K562 (cell line): ENCODE measurements around the gene ZBTB22. TPM values are rescaled to one million over a fixed set of nuclear protein-coding genes. Genes with fewer than 3 reads are reported as not detected.

Experiments
- ATF2 ChIP-seq: sonication (generic); formaldehyde crosslinking; IDR thresholded peaks from 2 replicates; pipeline ENCODE4 v1.8.1; 2022; ENCODE audit warnings: missing genetic modification reagents
- CXXC5 ChIP-seq: fragments of 250-450 bp; sonication (Bioruptor Pico); IDR thresholded peaks from 2 replicates; pipeline ENCODE4 v1.8.0; 2022; ENCODE audit warnings: inconsistent platforms, mild to moderate bottlenecking, moderate library complexity
- E2F6 ChIP-seq, 2 experiments: IDR thresholded peaks; 2 replicates each; pipeline ENCODE4 v1.6.1; 2011; ENCODE audit warnings: borderline replicate concordance in 1 of 2, control low read depth in 1 of 2, low read depth in 1 of 2, low read length in 1 of 2, mild to moderate bottlenecking in 1 of 2, mixed read lengths in 1 of 2, moderate library complexity in 1 of 2; ENCODE audit not compliant: insufficient read depth in 1 of 2, insufficient read length in 1 of 2, poor library complexity in 1 of 2, severe bottlenecking in 1 of 2; ENCODE audit errors: extremely low read depth in 1 of 2
- ERF ChIP-seq: fragments of 450-650 bp; formaldehyde crosslinking; IDR thresholded peaks from 2 replicates; pipeline ENCODE4 v1.4.0; 2020; ENCODE audit warnings: mild to moderate bottlenecking, mixed read lengths
- L3MBTL2 ChIP-seq: fragments of 450-650 bp; IDR thresholded peaks from 2 replicates; pipeline ENCODE4 v1.6.1; 2016; ENCODE audit warnings: mild to moderate bottlenecking, moderate library complexity
- MBD1 ChIP-seq: fragments of 250-450 bp; sonication (Bioruptor Pico); IDR thresholded peaks from 2 replicates; pipeline ENCODE4 v1.8.0; 2022; ENCODE audit warnings: inconsistent platforms
- MCM2 ChIP-seq: fragments of 450-650 bp; IDR thresholded peaks from 2 replicates; pipeline ENCODE4 v1.6.1; 2017; ENCODE audit warnings: low read depth, mild to moderate bottlenecking
- MTF1 ChIP-seq: fragments of 250-450 bp; sonication (Bioruptor Pico); IDR thresholded peaks from 2 replicates; pipeline ENCODE4 v1.9.0; 2021; ENCODE audit warnings: moderate library complexity, mild to moderate bottlenecking, inconsistent platforms, borderline replicate concordance
- RUNX1 ChIP-seq: sonication (generic); IDR thresholded peaks from 2 replicates; pipeline ENCODE4 v1.6.1; 2016; ENCODE audit warnings: antibody characterized with exemption, low read depth
- SREBF1 ChIP-seq: fragments of 150-350 bp; IDR thresholded peaks from 2 replicates; pipeline ENCODE4 v1.6.1; 2014; ENCODE audit warnings: antibody characterized with exemption, low read depth, low read length, borderline replicate concordance
- TBL1XR1 ChIP-seq, 2 experiments: IDR thresholded peaks; 2 replicates each; pipeline ENCODE4 v1.6.1; 2012; ENCODE audit warnings: improper control_type of control experiment in 2 of 2, low read length in 2 of 2, mild to moderate bottlenecking in 1 of 2
- U2AF2 ChIP-seq: fragments of 200-400 bp; formaldehyde crosslinking; optimal IDR thresholded peaks from 2 replicates; pipeline ENCODE3; 2017; ENCODE audit warnings: low read depth, mild to moderate bottlenecking, low read length
- ZFX ChIP-seq: sonication (generic); formaldehyde crosslinking; IDR thresholded peaks from 2 replicates; pipeline ENCODE4 v1.8.0; 2022; ENCODE audit warnings: mild to moderate bottlenecking, missing genetic modification reagents, moderate library complexity
- ZNF140 ChIP-seq: fragments of 250-450 bp; sonication (Bioruptor Pico); IDR thresholded peaks from 2 replicates; pipeline ENCODE4 v1.8.0; 2021; ENCODE audit warnings: moderate library complexity, mild to moderate bottlenecking, inconsistent platforms
- ZNF655 ChIP-seq: fragments of 250-450 bp; sonication (Bioruptor Pico); IDR thresholded peaks from 2 replicates; pipeline ENCODE4 v1.5.0; 2021
- ZNF785 ChIP-seq: fragments of 250-450 bp; sonication (Bioruptor Pico); IDR thresholded peaks from 2 replicates; pipeline ENCODE4 v1.4.0; 2020; ENCODE audit warnings: mild to moderate bottlenecking
- polyA plus RNA-seq, 8 experiments: library from polyadenylated mRNA; depleted of rRNA in 4 of 8; stranded (reverse) in 5 of 8; unstranded in 3 of 8; fragments of >200 nt; fragmentation: Nextera tagmentation in 2 of 8; fragmentation: Illumina TruSeq in 1 of 8; extraction: Ambion mirVana in 2 of 8; extraction: Trizol in 1 of 8; gene quantifications; 2 replicates each; pipeline versions ENCODE4 v1.2.1 to v1.2.3, GENCODE V29; 2011 to 2014; ENCODE audit warnings: inconsistent platforms in 1 of 8, missing spikeins in 1 of 8
- total RNA-seq, 7 experiments: library from RNA; depleted of rRNA in 6 of 7; stranded (reverse); fragments of >200 nt in 6 of 7; fragmentation: Illumina TruSeq in 2 of 7; extraction: Trizol in 2 of 7; gene quantifications; 2 replicates each; pipeline versions ENCODE4 v1.2.1 to v1.2.3, GENCODE V29; 2011 to 2021; ENCODE audit warnings: low replicate concordance in 1 of 7
- TF ChIP-seq, protein P1 (sequence below): fragments of 450-650 bp; IDR thresholded peaks from 2 replicates; pipeline ENCODE4 v1.7.1; 2018; ENCODE audit warnings: mild to moderate bottlenecking, low read depth; ENCODE audit not compliant: partially characterized antibody
- TF ChIP-seq, protein P2 (sequence below), 3 experiments: IDR thresholded peaks in 2 of 3; conservative IDR thresholded peaks in 1 of 3; 2 replicates each; pipeline ENCODE4 v1.5.1; 2011 to 2012; ENCODE audit warnings: low read length in 3 of 3, mild to moderate bottlenecking in 3 of 3, control low read depth in 2 of 3, improper control_type of control experiment in 1 of 3, inconsistent platforms in 1 of 3, low read depth in 1 of 3, mixed read lengths in 1 of 3, moderate library complexity in 1 of 3; ENCODE audit not compliant: insufficient read depth in 2 of 3

ZBTB22 gene
- total and polyA plus RNA-seq, 9 of the 15 experiments (the other 6 are each of a cell fraction or from before 2014, with no cell fraction given), result 0.21 to 11.9 (median 7.1) TPM

GRCh38 chr6:33298773-33299236 lies 18.7 kb downstream of the ZBTB22 start, which contains the start of gene RGL2 (continued):
- no peak for TF ChIP-seq ZNF140 (CRISPR knock-in tag)
- TF ChIP-seq ATF2 (CRISPR knock-in tag), result no peak
- TF ChIP-seq ZNF785, result no peak
- TF ChIP-seq RUNX1, result no peak
- TF ChIP-seq, protein P1, sequence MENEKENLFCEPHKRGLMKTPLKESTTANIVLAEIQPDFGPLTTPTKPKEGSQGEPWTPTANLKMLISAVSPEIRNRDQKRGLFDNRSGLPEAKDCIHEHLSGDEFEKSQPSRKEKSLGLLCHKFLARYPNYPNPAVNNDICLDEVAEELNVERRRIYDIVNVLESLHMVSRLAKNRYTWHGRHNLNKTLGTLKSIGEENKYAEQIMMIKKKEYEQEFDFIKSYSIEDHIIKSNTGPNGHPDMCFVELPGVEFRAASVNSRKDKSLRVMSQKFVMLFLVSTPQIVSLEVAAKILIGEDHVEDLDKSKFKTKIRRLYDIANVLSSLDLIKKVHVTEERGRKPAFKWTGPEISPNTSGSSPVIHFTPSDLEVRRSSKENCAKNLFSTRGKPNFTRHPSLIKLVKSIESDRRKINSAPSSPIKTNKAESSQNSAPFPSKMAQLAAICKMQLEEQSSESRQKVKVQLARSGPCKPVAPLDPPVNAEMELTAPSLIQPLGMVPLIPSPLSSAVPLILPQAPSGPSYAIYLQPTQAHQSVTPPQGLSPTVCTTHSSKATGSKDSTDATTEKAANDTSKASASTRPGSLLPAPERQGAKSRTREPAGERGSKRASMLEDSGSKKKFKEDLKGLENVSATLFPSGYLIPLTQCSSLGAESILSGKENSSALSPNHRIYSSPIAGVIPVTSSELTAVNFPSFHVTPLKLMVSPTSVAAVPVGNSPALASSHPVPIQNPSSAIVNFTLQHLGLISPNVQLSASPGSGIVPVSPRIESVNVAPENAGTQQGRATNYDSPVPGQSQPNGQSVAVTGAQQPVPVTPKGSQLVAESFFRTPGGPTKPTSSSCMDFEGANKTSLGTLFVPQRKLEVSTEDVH, result no peak
- TF ChIP-seq ZFX (CRISPR knock-in tag), result no peak; the same call in 1 of the 2 replicates
- TF ChIP-seq E2F6 (IDR thresholded peaks at IDR 0.05; ENCODE audit: borderline replicate concordance in 1 of 2, extremely low read depth in 1 of 2, insufficient read depth in 1 of 2, insufficient read length in 1 of 2, low read depth in 1 of 2, low read length in 1 of 2, poor library complexity in 1 of 2, severe bottlenecking in 1 of 2), result peak in 1 of 2 experiments; percentile 52
- no peak for TF ChIP-seq MCM2
- peak; percentile 24 for TF ChIP-seq CXXC5 (CRISPR knock-in tag)
- TF ChIP-seq, protein P2, sequence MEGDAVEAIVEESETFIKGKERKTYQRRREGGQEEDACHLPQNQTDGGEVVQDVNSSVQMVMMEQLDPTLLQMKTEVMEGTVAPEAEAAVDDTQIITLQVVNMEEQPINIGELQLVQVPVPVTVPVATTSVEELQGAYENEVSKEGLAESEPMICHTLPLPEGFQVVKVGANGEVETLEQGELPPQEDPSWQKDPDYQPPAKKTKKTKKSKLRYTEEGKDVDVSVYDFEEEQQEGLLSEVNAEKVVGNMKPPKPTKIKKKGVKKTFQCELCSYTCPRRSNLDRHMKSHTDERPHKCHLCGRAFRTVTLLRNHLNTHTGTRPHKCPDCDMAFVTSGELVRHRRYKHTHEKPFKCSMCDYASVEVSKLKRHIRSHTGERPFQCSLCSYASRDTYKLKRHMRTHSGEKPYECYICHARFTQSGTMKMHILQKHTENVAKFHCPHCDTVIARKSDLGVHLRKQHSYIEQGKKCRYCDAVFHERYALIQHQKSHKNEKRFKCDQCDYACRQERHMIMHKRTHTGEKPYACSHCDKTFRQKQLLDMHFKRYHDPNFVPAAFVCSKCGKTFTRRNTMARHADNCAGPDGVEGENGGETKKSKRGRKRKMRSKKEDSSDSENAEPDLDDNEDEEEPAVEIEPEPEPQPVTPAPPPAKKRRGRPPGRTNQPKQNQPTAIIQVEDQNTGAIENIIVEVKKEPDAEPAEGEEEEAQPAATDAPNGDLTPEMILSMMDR (IDR thresholded peaks at IDR 0.05 in 2 of 3, conservative IDR thresholded peaks at IDR 0.05 in 1 of 3; ENCODE audit: insufficient read depth in 2 of 3, low read depth in 1 of 3, low read length in 3 of 3), result no peak
- TF ChIP-seq TBL1XR1 (IDR thresholded peaks at IDR 0.05; ENCODE audit: low read length in 2 of 2), result no peak
- TF ChIP-seq ZNF655 (CRISPR knock-in tag), result no peak
- TF ChIP-seq U2AF2, result no peak
- no peak for TF ChIP-seq L3MBTL2
- TF ChIP-seq ERF (CRISPR knock-in tag), result peak; percentile 92
- TF ChIP-seq SREBF1, result no peak
- TF ChIP-seq MBD1, result no peak
- TF ChIP-seq MTF1 (CRISPR knock-in tag), result peak; percentile 45; the same call in 1 of the 2 replicates
